Measurements from ENCODE around the gene SPDL1.

Gene SPDL1, protein sequence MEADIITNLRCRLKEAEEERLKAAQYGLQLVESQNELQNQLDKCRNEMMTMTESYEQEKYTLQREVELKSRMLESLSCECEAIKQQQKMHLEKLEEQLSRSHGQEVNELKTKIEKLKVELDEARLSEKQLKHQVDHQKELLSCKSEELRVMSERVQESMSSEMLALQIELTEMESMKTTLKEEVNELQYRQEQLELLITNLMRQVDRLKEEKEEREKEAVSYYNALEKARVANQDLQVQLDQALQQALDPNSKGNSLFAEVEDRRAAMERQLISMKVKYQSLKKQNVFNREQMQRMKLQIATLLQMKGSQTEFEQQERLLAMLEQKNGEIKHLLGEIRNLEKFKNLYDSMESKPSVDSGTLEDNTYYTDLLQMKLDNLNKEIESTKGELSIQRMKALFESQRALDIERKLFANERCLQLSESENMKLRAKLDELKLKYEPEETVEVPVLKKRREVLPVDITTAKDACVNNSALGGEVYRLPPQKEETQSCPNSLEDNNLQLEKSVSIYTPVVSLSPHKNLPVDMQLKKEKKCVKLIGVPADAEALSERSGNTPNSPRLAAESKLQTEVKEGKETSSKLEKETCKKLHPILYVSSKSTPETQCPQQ

DNA sequence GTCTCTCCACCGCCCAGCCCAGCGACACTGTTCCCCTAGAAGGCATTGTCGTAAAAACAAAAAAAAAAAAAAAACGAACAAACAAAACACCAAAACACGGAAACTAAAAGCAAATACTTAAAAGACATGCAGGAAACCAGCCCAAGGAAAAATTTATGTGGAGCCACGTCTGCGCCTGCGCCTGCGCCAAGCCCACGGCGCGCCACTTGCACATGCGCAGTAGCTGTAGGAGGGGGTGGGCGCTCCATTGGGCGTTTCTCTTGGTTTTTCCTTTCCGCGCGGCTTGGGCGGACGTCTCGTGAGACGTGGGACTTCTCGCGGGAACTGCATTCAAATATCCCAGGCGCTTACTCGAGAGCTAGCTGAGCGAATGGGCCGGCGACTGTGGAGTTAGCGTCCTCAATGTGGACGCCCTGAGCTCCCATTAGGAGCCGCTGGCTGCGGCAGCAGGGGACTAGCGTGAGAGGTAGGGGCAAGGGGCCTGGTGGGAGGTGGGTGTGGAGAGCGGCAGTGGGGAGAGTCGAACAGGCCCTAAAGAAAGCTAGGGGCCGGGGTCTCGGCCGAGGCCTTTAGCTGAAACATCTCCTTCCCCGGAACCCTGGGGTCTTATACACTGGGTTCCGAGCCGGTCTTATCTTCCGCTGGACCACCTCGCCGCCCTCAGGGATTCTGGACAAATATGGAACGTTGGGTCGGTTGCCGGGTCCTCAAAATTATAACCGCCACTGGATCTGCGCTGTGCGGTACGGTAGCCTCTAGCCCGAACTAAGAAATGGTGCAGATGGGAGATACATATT lies at the start of gene SPDL1:
Gene SPDL1 (plus strand): TSS at position 350 of the 797 bp plus-strand sequence. CDS start 4,644 bp downstream, outside the sequence.
- peak; percentile 91 for DNase-seq

DNA sequence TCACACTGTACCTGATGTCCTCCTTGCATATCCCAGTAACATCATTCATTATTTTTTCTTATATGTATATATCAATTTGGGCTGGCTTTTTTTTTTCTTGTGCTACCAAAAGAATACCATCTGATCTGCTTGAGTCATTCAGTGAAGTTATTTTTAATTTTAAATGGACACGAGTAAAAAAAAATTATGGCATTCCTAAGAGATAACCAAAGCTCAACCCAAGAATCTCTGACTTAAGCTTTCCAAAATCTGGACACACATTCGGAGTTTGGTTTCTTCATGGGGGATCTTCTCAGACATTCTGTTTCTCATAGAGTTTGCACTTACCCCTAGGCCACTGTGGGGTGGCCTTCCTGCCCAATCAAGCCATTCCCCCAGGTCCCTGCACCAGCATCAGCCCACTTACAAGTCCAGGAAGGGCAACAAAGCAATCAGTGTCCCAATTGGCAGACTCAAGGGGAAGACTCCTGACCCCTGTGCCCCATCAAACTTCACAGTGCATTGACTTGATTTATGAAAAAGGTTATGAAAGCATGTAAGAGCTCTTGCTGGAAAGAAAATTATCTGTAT lies 49.2 kb upstream of the SPDL1 start:
- no peak for DNase-seq

DNA sequence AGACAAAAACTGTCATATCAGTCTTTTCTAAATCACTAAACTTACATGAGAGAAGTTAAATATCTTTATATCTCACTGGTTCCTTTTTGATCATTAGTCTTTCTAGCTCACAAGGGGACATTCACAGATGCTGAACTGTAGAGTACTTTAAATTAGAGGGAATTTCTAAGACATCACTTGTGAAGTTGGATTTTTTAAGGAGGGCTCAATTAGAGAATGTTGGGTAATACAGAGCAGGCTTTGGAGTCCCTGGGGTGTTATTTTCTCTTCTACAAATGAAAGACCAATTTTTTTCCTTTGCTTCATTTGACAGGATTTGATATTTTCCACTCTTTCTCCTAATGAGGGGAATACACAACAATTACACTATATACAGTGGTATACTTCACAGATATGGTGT lies 48.6 kb upstream of the SPDL1 start:
- DNase-seq, result no peak

DNA sequence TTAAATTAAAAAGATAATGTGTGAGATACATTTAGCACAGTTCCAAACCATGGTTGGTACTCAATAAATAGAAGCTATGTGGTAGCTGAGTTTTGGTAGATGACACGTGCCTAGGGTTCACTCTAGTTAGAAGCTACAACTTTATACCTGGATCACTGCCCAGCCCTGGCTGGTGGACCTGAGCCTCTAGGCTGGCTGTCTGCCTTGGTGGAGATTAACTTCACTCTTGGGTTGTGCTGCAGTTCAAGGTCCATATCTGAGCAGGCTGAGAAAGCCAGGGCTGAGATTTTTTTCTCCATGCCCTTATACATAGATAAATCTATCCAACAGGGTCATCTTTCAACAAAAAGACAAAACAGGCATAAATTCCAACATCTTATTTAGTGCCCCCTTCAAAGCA lies 44.6 kb upstream of the SPDL1 start:
- DNase-seq, result no peak

DNA sequence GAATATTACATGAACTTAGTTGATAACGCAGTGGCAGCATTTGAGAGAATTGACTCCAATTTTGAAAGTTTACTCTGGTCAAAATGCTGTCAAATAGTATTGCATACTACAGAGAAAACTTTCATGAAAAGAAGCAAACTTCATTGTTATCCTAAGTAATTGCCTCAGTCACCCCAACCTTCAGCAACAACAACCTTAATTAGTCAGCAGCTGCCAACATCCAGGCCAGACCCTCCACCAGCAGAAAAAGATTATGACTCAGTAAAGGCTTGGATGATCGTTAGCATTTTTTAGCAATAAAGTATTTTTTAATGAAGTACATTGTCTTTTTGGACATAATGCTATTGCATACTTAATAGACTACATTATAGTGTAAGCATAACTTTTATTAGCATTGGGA lies 40.8 kb upstream of the SPDL1 start:
- DNase-seq, result no peak

DNA sequence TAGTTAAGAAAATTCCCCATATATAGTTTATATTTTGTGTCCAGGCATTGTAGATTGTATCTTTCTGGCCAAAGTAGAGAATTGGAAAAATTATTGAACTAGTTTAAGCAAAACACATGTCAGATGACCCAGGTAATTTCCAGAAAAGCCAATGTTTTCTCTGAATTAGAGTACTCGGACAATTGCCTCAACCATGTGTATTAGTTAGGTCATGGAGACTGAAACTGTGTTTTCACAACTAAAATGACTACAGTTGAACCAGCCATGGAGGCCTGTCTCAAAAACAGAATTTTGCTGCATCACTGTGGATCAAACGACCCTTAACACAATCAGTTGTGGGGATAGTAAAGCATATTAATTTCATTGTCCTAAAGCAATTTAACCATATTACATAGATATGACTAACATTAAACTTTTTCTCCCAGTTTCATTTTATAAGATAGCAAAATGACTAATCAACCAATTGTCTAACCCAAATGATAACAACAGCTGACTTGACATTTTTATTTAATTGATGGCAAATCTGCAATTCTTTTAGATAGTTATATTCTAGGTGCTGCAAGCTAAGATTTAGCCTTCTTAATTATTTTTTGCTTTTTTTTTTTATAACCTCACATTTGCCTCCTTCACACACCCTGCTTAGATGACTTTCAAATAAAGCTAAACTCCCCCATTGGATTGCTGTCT lies 39.2 kb upstream of the SPDL1 start:
- no peak for DNase-seq

DNA sequence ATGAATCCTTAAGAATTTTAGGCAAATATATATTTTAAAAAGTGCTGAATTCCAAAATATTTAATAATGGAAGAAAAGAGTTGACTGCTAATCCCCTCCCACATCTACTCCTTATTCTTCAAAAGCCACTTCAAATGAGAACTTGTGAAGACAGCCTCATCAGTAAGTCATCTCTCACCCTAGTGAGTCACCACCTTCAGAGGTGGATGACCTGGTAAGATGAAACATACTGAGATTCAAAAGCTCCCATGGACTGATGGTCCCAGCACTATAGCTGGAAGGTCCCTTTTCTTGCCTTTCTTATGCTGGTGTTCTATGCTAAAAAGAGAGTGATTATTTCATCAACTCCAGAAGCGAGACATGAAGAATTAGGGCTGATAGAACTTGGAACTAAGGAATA lies 37.8 kb upstream of the SPDL1 start:
- DNase-seq, result no peak

DNA sequence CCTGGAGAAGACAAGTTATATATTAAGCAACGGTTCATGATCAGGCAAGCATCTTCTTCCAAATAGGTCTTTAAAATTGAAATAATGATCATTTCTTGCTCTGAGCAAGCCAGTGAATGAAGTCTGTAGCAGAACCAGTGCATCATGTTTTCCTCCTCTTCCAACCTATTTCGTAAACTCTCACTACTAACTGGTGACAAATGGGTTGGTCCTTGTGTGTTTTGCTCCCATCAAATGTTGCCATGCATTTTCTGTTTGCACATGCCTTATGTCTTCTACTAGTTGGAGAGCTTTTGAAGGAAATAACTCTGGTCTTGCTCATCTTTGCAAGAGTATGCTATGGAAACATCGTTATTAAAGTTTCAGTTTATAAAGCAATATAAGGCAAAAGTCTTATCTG lies 37.2 kb upstream of the SPDL1 start:
- no peak for DNase-seq

DNA sequence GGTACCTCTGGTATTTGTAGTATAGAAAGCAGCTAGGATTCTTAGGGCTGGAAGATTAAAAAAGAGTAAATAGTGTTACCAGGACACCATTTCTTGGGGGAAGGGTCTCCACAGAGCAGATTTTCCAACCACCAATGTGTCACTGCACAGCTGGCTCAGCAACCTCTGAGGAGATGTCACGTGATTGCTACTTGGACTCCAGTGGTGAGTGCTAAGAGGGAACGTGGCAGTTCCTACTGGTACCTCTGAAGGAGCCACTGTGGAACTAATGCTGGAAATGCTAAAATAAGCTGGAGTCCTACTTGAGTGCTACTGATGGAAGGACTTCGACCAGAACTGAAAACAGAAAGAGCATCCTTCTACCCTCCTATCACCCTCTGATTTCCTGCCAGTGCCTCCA lies 36.1 kb upstream of the SPDL1 start:
- no peak for DNase-seq

DNA sequence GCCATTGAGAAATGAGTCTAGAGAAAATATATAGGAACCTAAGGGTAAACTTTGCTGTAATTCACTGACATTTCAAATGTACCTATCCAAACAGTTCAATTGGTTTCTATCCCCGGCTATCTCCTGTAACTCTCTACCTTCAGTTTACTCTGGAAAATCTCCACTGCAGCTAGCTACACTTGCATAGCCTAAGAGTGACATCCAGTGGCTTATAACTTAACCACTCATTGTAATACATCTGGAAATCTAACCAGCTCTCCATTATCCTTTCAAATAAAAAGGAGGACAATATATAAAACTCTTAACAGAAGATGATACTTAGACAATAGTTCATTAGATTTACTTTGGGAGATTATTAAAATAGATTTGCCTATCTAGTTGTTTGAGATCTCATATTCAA lies 35.3 kb upstream of the SPDL1 start:
- DNase-seq, result no peak

DNA sequence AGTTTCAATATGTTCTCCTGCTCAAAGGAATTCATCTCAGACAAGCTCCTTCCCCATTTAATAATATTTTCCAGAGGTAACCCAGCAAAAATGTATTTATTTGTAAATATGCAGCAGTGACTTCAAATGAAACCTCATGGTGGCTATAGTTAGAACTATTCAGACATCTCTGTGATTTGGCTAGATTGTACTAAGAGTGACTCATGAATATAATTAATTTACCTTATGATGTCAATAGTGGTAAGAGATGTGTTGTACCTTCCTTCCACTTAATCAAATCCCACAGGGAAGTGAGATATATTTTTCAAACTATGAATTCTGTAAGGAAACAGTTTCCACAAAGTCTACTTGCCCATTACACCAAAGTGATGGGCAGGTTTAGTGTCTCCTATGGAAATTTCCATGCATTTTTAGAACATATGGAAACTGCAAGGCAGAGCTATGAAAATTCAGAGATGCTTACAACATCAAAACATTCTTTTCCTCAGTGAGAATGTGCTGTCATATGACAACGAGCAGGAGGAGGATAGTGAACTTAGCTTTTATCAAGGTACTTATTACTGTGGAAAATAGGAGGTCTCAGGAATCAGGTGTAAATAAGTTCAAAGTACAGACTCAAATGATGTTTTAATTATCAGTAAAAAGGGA lies 34.0 kb upstream of the SPDL1 start:
- no peak for DNase-seq

DNA sequence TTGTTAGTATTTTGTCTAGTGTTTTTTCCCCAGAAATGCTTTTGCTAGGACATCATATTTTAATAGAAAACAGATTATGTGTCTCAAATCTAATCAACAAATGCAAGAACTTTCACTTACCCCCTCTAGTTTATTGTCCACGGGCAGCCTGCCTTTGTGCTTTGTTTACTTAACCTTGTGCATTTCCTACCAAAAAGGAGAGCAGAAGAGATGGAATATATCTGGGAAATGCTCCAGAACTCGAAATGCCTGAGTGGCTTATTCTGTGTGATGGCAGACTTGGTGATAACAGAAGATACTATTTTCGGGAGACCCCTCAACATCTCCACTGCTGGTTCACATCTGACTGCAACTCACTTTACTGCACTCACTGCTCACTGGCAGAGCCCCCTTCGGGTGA lies 33.3 kb upstream of the SPDL1 start:
- no peak for DNase-seq

DNA sequence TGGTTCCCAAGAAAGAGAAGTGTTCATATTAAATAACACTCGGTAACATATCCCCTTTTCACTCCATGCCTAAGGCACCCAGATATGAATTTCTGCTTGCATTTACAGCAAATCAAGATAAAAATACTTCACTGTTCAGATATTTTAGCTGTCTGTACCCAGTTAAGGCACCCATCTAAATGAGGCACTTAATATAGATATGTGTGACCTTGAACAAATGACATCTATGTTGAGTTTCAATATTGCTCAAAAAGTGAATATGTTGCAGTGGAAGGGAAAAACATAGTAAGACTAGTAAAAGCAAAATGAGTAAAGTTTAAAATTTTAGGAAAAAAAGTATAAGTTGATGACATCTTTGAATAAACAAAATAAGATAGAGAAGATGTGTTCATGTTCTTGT lies 32.4 kb upstream of the SPDL1 start:
- no peak for DNase-seq

DNA sequence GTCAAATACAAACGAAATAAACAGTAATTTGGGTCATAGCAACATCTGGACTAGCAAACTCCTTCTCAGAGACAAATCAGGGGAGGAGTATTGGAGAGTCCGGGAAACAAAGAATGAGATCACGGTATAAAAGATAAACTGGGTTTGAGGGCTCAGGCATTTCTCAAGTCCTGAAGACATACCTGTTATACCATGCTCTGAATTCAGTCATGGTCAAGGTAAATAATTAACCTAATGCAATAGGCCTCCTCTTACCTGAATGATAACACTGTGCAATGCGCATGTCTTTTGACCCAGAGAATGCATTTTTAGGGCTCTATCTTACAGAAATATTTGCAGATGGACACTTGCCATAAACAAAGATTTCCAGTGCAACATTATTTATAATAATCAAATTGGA lies 31.9 kb upstream of the SPDL1 start:
- DNase-seq, result no peak

DNA sequence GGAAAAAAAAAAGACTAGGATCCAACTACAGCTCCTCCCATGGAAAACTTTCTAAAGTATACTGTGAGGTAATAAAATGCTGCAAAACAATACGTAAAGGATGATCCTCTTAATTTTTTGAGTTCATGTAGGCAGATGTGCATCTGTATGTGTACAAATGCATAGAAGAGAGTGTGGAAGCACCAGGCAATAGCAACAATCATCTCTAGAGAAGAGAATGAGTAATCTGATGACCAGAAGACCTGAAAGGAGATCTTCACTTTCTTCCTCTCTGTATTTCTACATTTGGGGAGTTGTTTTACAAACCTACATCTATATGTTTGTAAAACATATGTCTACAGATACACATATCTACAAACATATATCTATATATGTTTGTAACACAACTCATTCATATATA lies 29.3 kb upstream of the SPDL1 start:
- no peak for DNase-seq

DNA sequence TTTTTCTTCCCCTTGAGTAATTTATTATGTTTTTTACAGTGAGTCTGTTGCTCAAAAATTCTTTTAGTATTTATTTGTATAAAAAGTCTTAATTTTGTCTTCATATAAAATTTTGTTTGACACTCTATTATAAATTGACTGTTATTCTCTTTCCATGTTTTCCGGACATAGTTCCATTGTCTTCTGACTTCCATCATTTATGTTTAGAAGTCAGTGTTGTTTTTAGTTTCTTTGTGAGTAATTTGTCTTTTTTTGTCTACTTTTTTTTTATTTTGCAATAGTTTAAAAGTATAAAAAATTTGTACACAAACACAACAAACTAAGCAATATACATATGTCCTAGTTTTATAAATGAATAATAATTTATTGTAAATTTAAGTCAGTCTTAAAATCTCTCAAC lies 25.7 kb upstream of the SPDL1 start:
- DNase-seq, result no peak

DNA sequence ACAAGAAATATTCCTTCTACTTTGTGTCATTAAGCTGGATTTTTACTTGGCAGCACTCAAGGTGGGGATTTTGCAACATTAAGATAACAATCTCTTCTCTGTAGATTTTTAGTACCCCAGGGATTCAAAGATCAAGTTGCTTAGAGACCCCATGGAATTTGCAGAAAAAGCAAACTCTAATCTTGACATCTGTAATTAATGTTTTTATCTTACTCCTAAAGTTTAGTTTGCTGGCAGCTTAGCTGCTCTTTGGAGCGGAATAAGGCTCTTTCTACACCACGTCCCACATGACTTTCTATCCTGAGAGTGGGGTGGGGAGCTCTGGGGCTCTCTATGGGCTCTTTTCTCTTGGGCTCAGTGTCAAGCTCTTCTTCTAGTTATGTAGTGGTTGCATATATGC lies 21.7 kb upstream of the SPDL1 start:
- DNase-seq, result no peak

DNA sequence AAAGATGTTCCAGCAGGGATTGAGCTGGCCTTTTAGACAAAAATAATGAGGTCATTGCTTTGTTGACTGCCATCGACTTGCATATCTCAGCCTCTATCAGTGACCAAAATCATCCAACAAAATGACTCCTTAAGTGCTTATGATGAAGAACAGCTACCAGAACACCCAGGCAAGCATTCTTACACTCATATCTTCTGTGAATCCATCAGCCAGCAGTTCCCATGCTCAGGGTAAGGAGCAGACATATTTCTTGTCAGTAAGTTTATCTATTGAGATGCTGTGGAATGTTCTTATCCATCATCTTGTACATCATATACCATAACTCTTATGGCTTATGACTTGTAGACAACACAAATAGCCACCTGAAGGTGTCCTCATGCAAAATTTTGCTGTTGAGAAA lies 20.2 kb upstream of the SPDL1 start:
- DNase-seq, result no peak

DNA sequence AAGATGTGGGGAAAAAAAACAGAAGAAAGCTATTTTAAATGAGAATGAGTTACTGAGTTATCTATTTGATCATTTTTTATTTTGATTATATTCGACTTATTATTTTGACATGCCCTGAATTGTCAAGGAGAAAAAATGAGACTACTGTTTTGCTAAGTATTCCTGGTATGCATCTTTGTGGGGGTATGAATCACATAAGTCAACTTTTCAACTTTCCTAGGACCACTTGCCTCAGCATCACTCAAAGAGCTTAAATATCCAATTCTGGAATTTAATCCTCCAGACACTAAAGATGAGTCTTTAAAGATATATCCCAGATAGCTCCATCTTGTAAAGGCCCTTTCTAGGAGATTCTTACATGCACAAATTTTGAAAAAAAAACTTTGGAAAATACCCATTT lies 17.4 kb upstream of the SPDL1 start:
- no peak for DNase-seq

DNA sequence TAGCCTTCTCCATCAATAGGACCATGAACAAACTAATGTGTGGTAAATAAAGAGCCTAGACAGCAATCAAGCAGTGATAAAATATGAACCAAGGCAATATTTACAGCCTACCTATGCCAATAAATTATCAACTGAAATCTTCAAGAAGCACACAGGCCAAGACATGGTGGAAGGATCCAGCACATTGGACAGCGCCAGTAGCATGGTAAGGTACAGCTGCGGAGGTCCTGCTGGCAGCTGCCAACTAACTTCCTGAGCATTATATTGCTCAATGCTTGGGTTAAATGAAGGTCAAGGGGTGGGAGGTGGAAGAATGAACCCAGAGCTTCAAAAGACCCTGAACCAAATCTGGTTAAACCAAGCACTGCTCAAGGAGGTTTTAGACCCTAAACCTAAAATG lies 16.5 kb upstream of the SPDL1 start:
- DNase-seq, result no peak

DNA sequence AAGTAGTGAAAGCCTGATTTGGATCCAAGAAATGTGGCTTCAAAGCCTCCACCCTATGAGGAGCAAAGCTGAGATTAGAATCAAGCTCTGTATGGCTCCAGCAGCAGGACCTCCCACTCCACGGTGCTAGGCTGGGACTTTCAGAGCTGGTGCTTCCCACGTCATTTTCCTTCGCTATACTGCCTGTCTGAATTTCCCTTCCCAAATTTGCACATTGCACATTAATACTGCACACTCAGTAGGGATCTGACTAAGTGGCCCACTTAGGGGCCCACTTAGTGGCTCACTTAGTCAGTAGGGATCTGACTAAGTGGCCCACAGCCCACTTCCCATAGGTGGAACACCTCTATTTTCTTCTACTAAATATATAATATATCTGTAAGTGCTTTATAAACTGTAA lies 14.1 kb upstream of the SPDL1 start:
- no peak for DNase-seq

DNA sequence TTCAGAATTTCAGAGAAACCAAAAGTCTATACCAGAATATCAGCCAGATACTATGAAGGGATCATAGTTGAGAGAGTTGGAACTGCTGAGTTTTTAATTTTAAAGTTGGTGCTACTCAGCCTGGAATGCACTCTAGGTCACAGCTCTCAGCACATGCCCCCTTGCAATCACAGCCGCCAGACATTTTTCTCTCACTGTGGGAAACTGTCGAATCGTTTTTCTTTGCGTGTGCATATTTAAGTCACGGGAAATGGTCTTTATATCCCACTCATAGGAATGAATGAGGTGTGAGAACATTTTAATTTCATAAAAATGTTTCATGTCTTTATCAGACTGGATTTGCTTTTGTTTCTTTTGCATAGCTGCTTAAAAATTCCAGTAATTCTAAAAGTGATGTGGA lies 12.2 kb upstream of the SPDL1 start:
- DNase-seq, result no peak

Data from activated T-cell treated with anti-CD3 and anti-CD28 coated beads for 4 hours (primary cell).